Transverse colon (tissue), 4 donors: Measurements from ENCODE around the gene RRP1B. TPM values are rescaled to one million over a fixed set of nuclear protein-coding genes. Genes with fewer than 3 reads are reported as not detected.

Experiments
- DNase-seq: peaks from one replicate; pipeline ENCODE4 v3.0.0-alpha.2; 2019
- H3K27ac ChIP-seq, 4 donors: fragments of 200-600 bp; sonication (generic); 2 replicates each; pipeline ENCODE4 v1.5.1; 2016 to 2018; ENCODE audit warnings: inconsistent platforms in 4 of 4
- H3K27me3 ChIP-seq: fragments of 200-600 bp; sonication (generic); 2 replicates; pipeline ENCODE4 v1.5.1; 2017; ENCODE audit warnings: inconsistent platforms
- H3K36me3 ChIP-seq, 4 donors: fragments of 200-600 bp; sonication (generic); 2 replicates each; pipeline ENCODE4 v1.5.1; 2017 to 2019; ENCODE audit warnings: inconsistent platforms in 4 of 4
- H3K4me1 ChIP-seq, 4 donors: fragments of 200-600 bp; sonication (generic); 2 replicates each; pipeline ENCODE4 v1.5.1; 2017 to 2020; ENCODE audit warnings: inconsistent platforms in 4 of 4
- H3K4me3 ChIP-seq, 4 donors: fragments of 200-600 bp; sonication (generic); 1 replicate in 1 of 4; 2 replicates in 3 of 4; pipeline versions ENCODE4 v1.5.1 to v1.6.1; 2017 to 2019; ENCODE audit warnings: inconsistent platforms in 4 of 4
- H3K9me3 ChIP-seq, 2 donors: fragments of 200-600 bp; sonication (generic); 2 replicates each; pipeline ENCODE4 v1.5.1; 2017 to 2019; ENCODE audit warnings: inconsistent platforms in 2 of 2
- CTCF ChIP-seq, 5 experiments: fragments of 200-600 bp in 3 of 5; fragments of 450-650 bp in 2 of 5; sonication (generic) in 3 of 5; IDR thresholded peaks; 1 replicate in 2 of 5; 2 replicates in 3 of 5; pipeline ENCODE4 v1.5.1; 2016 to 2017; ENCODE audit warnings: antibody characterized with exemption in 5 of 5, inconsistent platforms in 3 of 5, mild to moderate bottlenecking in 2 of 5, moderate library complexity in 1 of 5
- EP300 ChIP-seq: sonication (generic); formaldehyde crosslinking; IDR thresholded peaks from one replicate; pipeline ENCODE4 v1.6.1; 2017; ENCODE audit warnings: antibody characterized with exemption, low read depth
- POLR2A ChIP-seq: fragments of 450-650 bp; IDR thresholded peaks from one replicate; pipeline ENCODE4 v1.6.1; 2016; ENCODE audit warnings: antibody characterized with exemption, mild to moderate bottlenecking, moderate library complexity
- POLR2AphosphoS5 ChIP-seq, 3 donors: sonication (generic); formaldehyde crosslinking; IDR thresholded peaks; one replicate each; pipeline ENCODE4 v1.6.1; 2016; ENCODE audit warnings: antibody characterized with exemption in 3 of 3
- WGBS, 2 donors: methylation state at CpG; one replicate each; pipeline ENCODE4 v1.1.5; 2018; ENCODE audit warnings: low coverage in 1 of 2; 5-methylcytosine and 5-hydroxymethylcytosine counted together
- in situ Hi-C, 4 donors: fragments of 200-750 bp; cut with MboI; loops; one replicate each; pipeline versions ENCODE4 v1.15.0 to v1.15.1; 2017; ENCODE audit warnings: low sequenced_read_pairs in 3 of 4, low pct_ligation_motif_present in 1 of 4, low pct_unique_long_range_greater_than_20kb in 1 of 4
- intact Hi-C: fragments of 100-400 bp; cut with DNase I; formaldehyde crosslinking; loops from one replicate; pipeline ENCODE4 v1.15.1; 2023; ENCODE audit warnings: low total_unique reads
- total RNA-seq, 4 donors: library from RNA; depleted of rRNA; stranded (reverse); fragments of >200 nt; gene quantifications; one replicate each; pipeline ENCODE4 v1.1.0, GENCODE V29; 2016

RRP1B gene
- total RNA-seq, 4 donors from 2014 or later = 6.0 to 15.4 (median 12.0) TPM

- no peak for DNase-seq
- 20 to 77% methylated on average over 2 to 16 of the region's 16 CpGs for WGBS, 2 donors
- Histone ChIP-seq H3K27me3 (no peaks in the 10 kb centered on the region), H3K27ac (peak overlapping the region in 3 of 4 donors; percentile 90 to 93 (median 93)), H3K4me1 (peaks cover 23 to 47% (median 29%) of the 10 kb centered on the region in 4 donors), H3K4me3 (peak overlapping the region in 3 of 4 donors; percentile 68 to 87 (median 80)), H3K9me3 (no peaks in the 10 kb centered on the region), H3K36me3 (no peaks in the 10 kb centered on the region)
- intact Hi-C loops (no loop called here), in situ Hi-C loops (no loop called here)
- TF ChIP-seq EP300 (no peak), CTCF (IDR thresholded peaks at IDR 0.05) (no peak), POLR2AphosphoS5 (IDR thresholded peaks at IDR 0.05) (no peak), POLR2A (no peak)
These were observed 61.3 kb downstream of the RRP1B start for GRCh38 chr21:43720539-43721166.

GRCh38 chr21:43721206-43721605 lies 61.8 kb downstream of the RRP1B start:
- Histone ChIP-seq H3K27ac (no peak overlapping the region), H3K36me3 (no peaks in the 10 kb centered on the region), H3K4me3 (peak overlapping the region in 2 of 4 donors; percentile 68 to 80), H3K9me3 (no peaks in the 10 kb centered on the region), H3K4me1 (peaks cover 24 to 53% (median 34%) of the 10 kb centered on the region in 4 donors), H3K27me3 (no peaks in the 10 kb centered on the region)
- 85% methylated on average over 4 of the region's 4 CpGs; no CpG with 5 or more reads in 1 of the 2 donors for WGBS, 2 donors
- in situ Hi-C loops (no loop called here), intact Hi-C loops (no loop called here)
- no peak for DNase-seq
- TF ChIP-seq CTCF (IDR thresholded peaks at IDR 0.05) (no peak), POLR2AphosphoS5 (IDR thresholded peaks at IDR 0.05) (no peak), POLR2A (no peak), EP300 (no peak)

GRCh38 chr21:43721939-43722338 lies 62.6 kb downstream of the RRP1B start:
- Histone ChIP-seq H3K9me3 (no peaks in the 10 kb centered on the region), H3K4me1 (peaks cover 30 to 54% (median 39%) of the 10 kb centered on the region in 4 donors), H3K27ac (no peak overlapping the region), H3K27me3 (no peaks in the 10 kb centered on the region), H3K36me3 (no peaks in the 10 kb centered on the region), H3K4me3 (no peak overlapping the region)
- in situ Hi-C loops (no loop called here), intact Hi-C loops (no loop called here)
- TF ChIP-seq EP300 (no peak), POLR2A (no peak)
- WGBS, 2 donors = 82% methylated on average over 3 of the region's 3 CpGs; no CpG with 5 or more reads in 1 of the 2 donors
- DNase-seq = no peak

- Histone ChIP-seq H3K4me1 (peaks cover 38 to 65% (median 49%) of the 10 kb centered on the region in 4 donors), H3K27ac (no peak overlapping the region)
These were observed 64.3 kb downstream of the RRP1B start for GRCh38 chr21:43723648-43724047.

More at GRCh38 chr21:43723648-43724047, 64.3 kb downstream of the RRP1B start:
- TF ChIP-seq EP300 (no peak), POLR2A (no peak), CTCF (IDR thresholded peaks at IDR 0.05) (no peak), POLR2AphosphoS5 (IDR thresholded peaks at IDR 0.05) (no peak)
- intact Hi-C loops (no loop called here), in situ Hi-C loops (no loop called here)
- Histone ChIP-seq H3K36me3 (no peaks in the 10 kb centered on the region), H3K27me3 (no peaks in the 10 kb centered on the region), H3K9me3 (no peaks in the 10 kb centered on the region), H3K4me3 (no peak overlapping the region)
- 83% methylated on average over 7 of the region's 12 CpGs; no CpG with 5 or more reads in 1 of the 2 donors for WGBS, 2 donors
- no peak for DNase-seq
